CD14-positive monocyte (primary cell): ENCODE data around the gene GTF2H1. TPM values are rescaled to one million over a fixed set of nuclear protein-coding genes. Genes with fewer than 3 reads are reported as not detected.
A peak's percentile ranks its signal among the peaks of the same experiment; 100 is the strongest.

Source experiments
- DNase-seq, 3 donors: peaks; one replicate each; pipeline ENCODE4 v3.0.0-alpha.2; 2011 to 2022
- H2AFZ ChIP-seq: 2 replicates; pipeline ENCODE4 v1.6.0; 2012; ENCODE audit warnings: mild to moderate bottlenecking, low read depth, low read length, inconsistent platforms; ENCODE audit not compliant: insufficient read depth, poor library complexity, severe bottlenecking
- H3K27ac ChIP-seq, 2 donors: 1 replicate in 1 of 2; 2 replicates in 1 of 2; pipeline ENCODE4 v1.5.1; 2012 to 2013; ENCODE audit warnings: low read length in 2 of 2, control low read depth in 1 of 2, inconsistent platforms in 1 of 2, low read depth in 1 of 2, mild to moderate bottlenecking in 1 of 2
- H3K27me3 ChIP-seq, 2 donors: one replicate each; pipeline versions ENCODE4 v1.6.0 to v1.6.1; 2011 to 2013; ENCODE audit warnings: low read length in 2 of 2; ENCODE audit not compliant: control insufficient read depth in 2 of 2, insufficient read depth in 2 of 2
- H3K36me3 ChIP-seq, 2 donors: replicated peaks in 1 of 2; 1 replicate in 1 of 2; 2 replicates in 1 of 2; pipeline versions ENCODE4 v1.5.1 to v1.6.1; 2012 to 2013; ENCODE audit warnings: low read length in 2 of 2, control low read depth in 1 of 2, inconsistent platforms in 1 of 2, mild to moderate bottlenecking in 1 of 2; ENCODE audit not compliant: insufficient read depth in 2 of 2, control insufficient read depth in 1 of 2
- H3K4me1 ChIP-seq, 2 donors: 1 replicate in 1 of 2; 2 replicates in 1 of 2; pipeline versions ENCODE4 v1.5.1 to v1.6.1; 2012 to 2013; ENCODE audit warnings: low read length in 2 of 2, control low read depth in 1 of 2, inconsistent platforms in 1 of 2, mild to moderate bottlenecking in 1 of 2, moderate library complexity in 1 of 2; ENCODE audit not compliant: insufficient read depth in 2 of 2, control insufficient read depth in 1 of 2
- H3K4me2 ChIP-seq: replicated peaks from 2 replicates; pipeline ENCODE3; 2012; ENCODE audit warnings: low read length, moderate library complexity, mild to moderate bottlenecking; ENCODE audit not compliant: poor library complexity, severe bottlenecking; ENCODE audit errors: extremely low read depth
- H3K4me3 ChIP-seq, 3 experiments: fragments of 200-600 bp in 1 of 3; sonication (generic) in 1 of 3; replicated peaks in 1 of 3; 1 replicate in 2 of 3; 2 replicates in 1 of 3; pipeline ENCODE4 v1.5.1; 2011 to 2013; ENCODE audit warnings: low read length in 3 of 3, mild to moderate bottlenecking in 3 of 3, control low read depth in 2 of 3, low read depth in 2 of 3, inconsistent platforms in 1 of 3, moderate library complexity in 1 of 3
- H3K79me2 ChIP-seq: 2 replicates; pipeline ENCODE4 v1.6.0; 2012; ENCODE audit warnings: mild to moderate bottlenecking, control low read depth, inconsistent platforms, low read length, moderate library complexity; ENCODE audit not compliant: insufficient read depth
- H3K9ac ChIP-seq: 2 replicates; pipeline ENCODE4 v1.6.0; 2017; ENCODE audit warnings: low read length, mild to moderate bottlenecking; ENCODE audit not compliant: insufficient read depth, poor library complexity, severe bottlenecking
- H3K9me3 ChIP-seq, 2 donors: replicated peaks in 1 of 2; 1 replicate in 1 of 2; 2 replicates in 1 of 2; pipeline versions ENCODE4 v1.5.1 to v1.6.1; 2012 to 2013; ENCODE audit warnings: low read length in 2 of 2, control low read depth in 1 of 2; ENCODE audit not compliant: control insufficient read depth in 1 of 2, insufficient read depth in 1 of 2
- H4K20me1 ChIP-seq: 2 replicates; pipeline ENCODE4 v1.6.0; 2012; ENCODE audit warnings: mild to moderate bottlenecking, low read length, control low read depth, moderate library complexity; ENCODE audit not compliant: insufficient read depth
- H3K27ac Mint-ChIP-seq, 7 donors: one replicate each; pipeline ENCODE4 v1.8.0; 2020; ENCODE audit warnings: mild to moderate bottlenecking in 7 of 7, mixed read lengths in 7 of 7, moderate library complexity in 6 of 7, inconsistent platforms in 2 of 7
- H3K27me3 Mint-ChIP-seq, 3 donors: one replicate each; pipeline ENCODE4 v1.8.0; 2021 to 2022; ENCODE audit warnings: low read depth in 3 of 3, mild to moderate bottlenecking in 3 of 3, mixed read lengths in 3 of 3, moderate library complexity in 3 of 3, inconsistent platforms in 1 of 3
- H3K36me3 Mint-ChIP-seq, 2 donors: one replicate each; pipeline ENCODE4 v1.8.0; 2020; ENCODE audit warnings: mixed read lengths in 2 of 2, inconsistent platforms in 1 of 2, mild to moderate bottlenecking in 1 of 2
- H3K4me1 Mint-ChIP-seq: one replicate; pipeline ENCODE4 v1.8.0; 2020; ENCODE audit warnings: mild to moderate bottlenecking, mixed read lengths
- H3K4me3 Mint-ChIP-seq, 2 donors: one replicate each; pipeline ENCODE4 v1.8.0; 2020; ENCODE audit warnings: mild to moderate bottlenecking in 2 of 2, mixed read lengths in 2 of 2, moderate library complexity in 1 of 2
- H3K9me3 Mint-ChIP-seq, 7 donors: one replicate each; pipeline ENCODE4 v1.8.0; 2020 to 2022; ENCODE audit warnings: mixed read lengths in 7 of 7, mild to moderate bottlenecking in 6 of 7, moderate library complexity in 6 of 7, inconsistent platforms in 2 of 7
- CTCF ChIP-seq: fragments of 200-600 bp; IDR thresholded peaks from one replicate; pipeline ENCODE4 v1.8.0; 2022; ENCODE audit warnings: antibody characterized with exemption, mild to moderate bottlenecking
- WGBS: methylation state at CpG from one replicate; pipeline ENCODE4 v1.1.5; 2013; ENCODE audit warnings: missing lambda C conversion rate; ENCODE audit not compliant: insufficient coverage; 5-methylcytosine and 5-hydroxymethylcytosine counted together
- intact Hi-C, 2 donors: fragments of 100-400 bp; cut with micrococcal nuclease; formaldehyde crosslinking; loops; one replicate each; pipeline versions ENCODE4 v1.15.0 to v1.15.1; 2023
- polyA plus RNA-seq, 3 donors: library from polyadenylated mRNA; depleted of rRNA in 1 of 3; unstranded in 2 of 3; stranded (reverse) in 1 of 3; fragments of 300-500 nt in 2 of 3; fragments of >200 nt in 1 of 3; fragmentation: Illumina TruSeq in 2 of 3; gene quantifications; 1 replicate in 2 of 3; 2 replicates in 1 of 3; pipeline ENCODE4 v1.2.3, GENCODE V29; 2012 to 2021

The GTF2H1 gene
- polyA plus RNA-seq, 3 donors: 23.0 to 26.6 (median 26.2) TPM

- H3K79me2 ChIP-seq: no peaks in the 10 kb centered on the region
- H3K4me3 ChIP-seq: no peak overlapping the region
- H3K9ac ChIP-seq: no peak overlapping the region
- H3K4me3 Mint-ChIP-seq: no peak overlapping the region
- H3K9me3 Mint-ChIP-seq: no peaks in the 10 kb centered on the region
- H3K27me3 Mint-ChIP-seq: no peaks in the 10 kb centered on the region
- H3K27me3 ChIP-seq: no peaks in the 10 kb centered on the region
- no peak for TF ChIP-seq CTCF
- peaks cover 50 to 71% of the 10 kb centered on the region in 2 donors for H3K36me3 Mint-ChIP-seq
- peaks cover 12% of the 10 kb centered on the region for H3K4me1 Mint-ChIP-seq
- no peak for DNase-seq
- H3K36me3 ChIP-seq: peaks cover 45 to 75% of the 10 kb centered on the region in 2 donors
- peaks cover 10 to 15% of the 10 kb centered on the region in 2 donors for H3K4me1 ChIP-seq
- H3K9me3 ChIP-seq: no peaks in the 10 kb centered on the region
- no peak overlapping the region for H3K4me2 ChIP-seq
- no peaks in the 10 kb centered on the region for H4K20me1 ChIP-seq
- H3K27ac ChIP-seq: peak overlapping the region in 1 of 2 donors; percentile 61
- peak overlapping the region in 6 of 7 donors; percentile 8 to 89 (median 62) for H3K27ac Mint-ChIP-seq
- H2AFZ ChIP-seq: no peak overlapping the region
- intact Hi-C loops: loop anchor here in 1 of 2 donors (5.0 kb wide), 1 partner anchor 33 kb away; no protein-coding TSS in a partner anchor
- 100% methylated on average over 2 of the region's 4 CpGs for WGBS
Observed at GRCh38 chr11:18365741-18366140, 43.4 kb downstream of the GTF2H1 start.

- DNase-seq: no peak
- Histone ChIP-seq H2AFZ (no peak overlapping the region), H3K4me3 (no peak overlapping the region), H3K27ac (peak overlapping the region in 1 of 2 donors; percentile 61), H3K9me3 (no peaks in the 10 kb centered on the region), H3K27me3 (no peaks in the 10 kb centered on the region), H3K4me1 (peaks cover 10 to 15% of the 10 kb centered on the region in 2 donors), H3K79me2 (no peaks in the 10 kb centered on the region), H3K9ac (no peak overlapping the region), H3K4me2 (no peak overlapping the region), H4K20me1 (no peaks in the 10 kb centered on the region), H3K36me3 (peaks cover 40 to 73% of the 10 kb centered on the region in 2 donors)
- Mint-ChIP-seq H3K27ac (peak overlapping the region in 4 of 7 donors; percentile 38 to 78 (median 71)), H3K4me1 (peaks cover 12% of the 10 kb centered on the region), H3K36me3 (peaks cover 52 to 67% of the 10 kb centered on the region in 2 donors), H3K9me3 (no peaks in the 10 kb centered on the region), H3K27me3 (no peaks in the 10 kb centered on the region), H3K4me3 (no peak overlapping the region)
- WGBS: 0% methylated on average over 4 of the region's 4 CpGs
- intact Hi-C loops: loop anchor here in 1 of 2 donors (5.0 kb wide), 1 partner anchor 34 kb away; no protein-coding TSS in a partner anchor
- no peak for TF ChIP-seq CTCF
Observed at GRCh38 chr11:18366286-18366685, 43.9 kb downstream of the GTF2H1 start.
